HG03521 (cell line): ENCODE results near the gene USP17L25.
"Not testable (repeated sequence)": the region's sequence is repeated elsewhere in the genome, so short reads cannot be mapped to it uniquely, and the experiment has no call there.

Experiments used
- ATAC-seq: cut with Tn5 transposase; IDR thresholded peaks from one replicate; pipeline ENCODE4 v1.9.1; 2021; ENCODE audit warnings: mild to moderate bottlenecking, moderate library complexity; ENCODE audit not compliant: unreplicated experiment

Gene USP17L25

GRCh38 chr4:9329611-9330010 is at the start of gene USP17L25:
TSS of gene USP17L25 (plus strand) at chr4:9329911. CDS start at chr4:9329911, 0 bp downstream.
- not testable (repeated sequence) for ATAC-seq

GRCh38 chr4:9324191-9324590 is 5.5 kb upstream of the USP17L25 start:
- not testable (repeated sequence) for ATAC-seq

GRCh38 chr4:9324865-9325264 is 4.8 kb upstream of the USP17L25 start, which contains the start of gene USP17L24:
TSS of gene USP17L24 (plus strand) at chr4:9325165. CDS start at chr4:9325165, 0 bp downstream.
- ATAC-seq: not testable (repeated sequence)

GRCh38 chr4:9334358-9334757 is 4.6 kb downstream of the USP17L25 start, which contains the start of gene USP17L26:
TSS of gene USP17L26 (plus strand) at chr4:9334658. CDS start at chr4:9334658, 0 bp downstream.
- ATAC-seq: not testable (repeated sequence)

GRCh38 chr4:9339103-9339502 is 9.4 kb downstream of the USP17L25 start, which contains the start of gene USP17L5:
TSS of gene USP17L5 (plus strand) at chr4:9339403. CDS start at chr4:9339403, 0 bp downstream.
- ATAC-seq: not testable (repeated sequence)

GRCh38 chr4:9343848-9344247 is 14.1 kb downstream of the USP17L25 start, which contains the start of gene USP17L27:
TSS of gene USP17L27 (plus strand) at chr4:9344148. CDS start at chr4:9344148, 0 bp downstream.
- not testable (repeated sequence) for ATAC-seq

- ATAC-seq: not testable (repeated sequence)
These were observed 18.9 kb downstream of the USP17L25 start, which contains the start of gene USP17L28 for GRCh38 chr4:9348593-9348992. TSS of gene USP17L28 (plus strand) at chr4:9348893. CDS start at chr4:9348893, 0 bp downstream.

- not testable (repeated sequence) for ATAC-seq
These were observed 21.2 kb downstream of the USP17L25 start for GRCh38 chr4:9350866-9351265.

- ATAC-seq: not testable (repeated sequence)
These were observed 23.6 kb downstream of the USP17L25 start, which contains the start of gene USP17L29 for GRCh38 chr4:9353338-9353737. TSS of gene USP17L29 (plus strand) at chr4:9353638. CDS start at chr4:9353638, 0 bp downstream.

- not testable (repeated sequence) for ATAC-seq
These were observed 33.1 kb downstream of the USP17L25 start, which contains the start of gene USP17L30 for GRCh38 chr4:9362829-9363228. TSS of gene USP17L30 (plus strand) at chr4:9363129. CDS start at chr4:9363129, 0 bp downstream.

- not testable (repeated sequence) for ATAC-seq
These were observed 50.2 kb downstream of the USP17L25 start for GRCh38 chr4:9379881-9380280.
